ENCODE data around the gene SLC6A14.

- TF ChIP-seq CTCF (conservative IDR thresholded peaks at IDR 0.05) (no peak), ZFX (IDR thresholded peaks at IDR 0.05) (no peak)
Observed at GRCh38 chrX:116449156-116449555, 12.8 kb downstream of the SLC6A14 start.

Measured in C4-2B (cell line).